ENCODE data around the gene JCAD. TPM values are rescaled to one million over a fixed set of nuclear protein-coding genes. Genes with fewer than 3 reads are reported as not detected.
"Not testable (repeated sequence)": the region's sequence is repeated elsewhere in the genome, so short reads cannot be mapped to it uniquely, and the experiment has no call there.

The JCAD gene
- total RNA-seq, 1 donor = 0.10 TPM

DNA sequence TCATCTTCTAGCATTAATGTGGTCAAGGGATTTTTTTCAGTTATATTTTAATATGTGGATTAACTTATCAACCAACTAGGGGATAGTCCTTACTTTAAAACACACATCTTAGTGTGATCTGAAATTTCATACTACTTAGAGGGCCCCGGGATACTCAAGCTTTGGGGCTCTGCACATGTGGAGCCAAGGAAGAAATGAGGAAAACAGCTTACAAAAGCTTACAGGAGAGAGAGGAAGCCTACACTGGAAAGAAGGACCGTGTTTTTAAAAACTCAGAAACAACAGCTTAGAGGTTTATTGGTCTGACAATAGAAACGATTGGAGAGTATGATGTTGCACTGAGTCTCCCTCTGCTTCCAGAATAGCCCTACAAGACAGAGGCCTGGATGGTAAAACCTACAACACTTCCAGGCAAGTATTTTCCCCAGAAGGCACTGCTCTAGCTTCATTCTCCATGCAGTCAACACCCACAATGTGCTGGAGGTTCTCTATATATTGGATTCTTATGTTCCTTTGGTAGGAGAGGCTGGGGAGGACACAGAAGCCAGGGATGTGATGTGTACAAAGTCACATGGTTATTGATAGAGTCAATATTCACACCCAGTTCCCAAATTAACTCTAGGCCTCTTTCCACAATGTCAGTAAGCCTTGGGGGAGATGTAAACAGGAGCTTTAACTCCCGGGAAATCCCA, 47.3 kb downstream of the JCAD start:
- Histone ChIP-seq H3K4me3 (ENCODE audit: low read length) (no peak overlapping the region), H3K27me3 (ENCODE audit: insufficient read depth, low read length) (peaks cover 11% of the 10 kb centered on the region), H3K9me3 (ENCODE audit: low read depth, low read length) (no peaks in the 10 kb centered on the region), H3K4me1 (ENCODE audit: insufficient read depth, low read length) (no peaks in the 10 kb centered on the region)

DNA sequence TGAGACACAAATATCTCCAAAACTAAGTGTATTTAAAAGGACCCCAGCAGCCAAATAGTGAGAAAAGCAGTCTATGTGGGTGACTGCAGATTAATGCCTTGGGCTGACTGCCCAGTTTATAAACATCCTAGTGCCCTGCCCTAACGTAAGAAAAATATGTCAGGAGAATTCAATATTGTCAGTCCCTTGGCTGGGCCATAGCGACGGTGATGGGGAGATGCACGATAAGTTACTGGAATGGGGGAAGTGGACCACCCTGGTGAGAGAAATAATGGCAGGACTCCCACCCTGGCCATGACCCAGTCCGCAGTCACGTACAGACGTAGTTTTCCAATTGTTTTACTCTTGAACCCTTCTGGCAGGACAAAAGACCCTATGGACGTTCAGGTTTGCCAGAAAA, 48.0 kb downstream of the JCAD start:
- peaks cover 7% of the 10 kb centered on the region for H3K27me3 ChIP-seq (ENCODE audit: insufficient read depth, low read length)

DNA sequence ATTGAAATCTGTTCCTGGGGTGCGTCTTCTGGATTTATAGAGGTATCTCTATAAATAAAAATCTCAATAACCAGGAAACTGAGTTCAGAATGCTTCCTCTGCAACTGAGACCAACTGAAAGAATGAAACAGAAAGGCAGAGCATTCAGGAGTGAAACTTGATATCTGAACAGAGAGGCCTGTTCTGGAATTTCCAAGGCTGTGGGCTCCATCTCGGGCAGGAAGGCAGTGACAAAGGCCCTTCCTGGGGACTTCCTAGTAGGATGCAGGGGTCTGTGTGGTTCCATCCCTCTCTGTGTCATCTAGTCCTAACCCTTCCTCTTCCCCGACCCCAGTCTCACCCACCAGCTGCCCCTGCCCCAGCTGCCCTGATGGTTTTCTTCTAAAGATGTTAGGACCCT, 52.0 kb downstream of the JCAD start:
- Histone ChIP-seq H3K27me3 (ENCODE audit: insufficient read depth, low read length) (peaks cover 5% of the 10 kb centered on the region), H3K4me1 (ENCODE audit: insufficient read depth, low read length) (peaks cover 2% of the 10 kb centered on the region), H3K4me3 (ENCODE audit: low read length) (no peak overlapping the region)

More for the DNA sequence above, 48.0 kb downstream of the JCAD start:
- Histone ChIP-seq H3K9me3 (ENCODE audit: low read depth, low read length) (no peaks in the 10 kb centered on the region), H3K4me3 (ENCODE audit: low read length) (no peak overlapping the region), H3K4me1 (ENCODE audit: insufficient read depth, low read length) (no peaks in the 10 kb centered on the region)

DNA sequence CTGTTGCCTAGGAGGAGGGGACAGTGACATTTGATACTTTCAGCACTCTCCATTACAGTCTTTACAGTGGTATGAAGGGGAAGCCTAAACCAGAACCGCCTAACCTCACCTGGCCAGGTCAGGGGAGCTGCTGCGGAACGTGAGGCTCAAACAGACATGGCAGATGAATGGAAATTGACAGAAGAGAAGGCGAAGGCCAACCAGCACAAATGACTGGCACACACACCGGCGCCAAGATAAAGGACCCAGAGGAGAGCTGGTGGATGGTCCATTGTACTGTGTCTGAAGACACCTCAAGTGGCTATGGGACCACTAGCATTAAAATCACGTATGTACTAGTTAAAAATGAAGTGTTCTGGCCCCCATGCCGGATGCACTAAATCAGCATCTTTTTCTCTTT, 53.0 kb downstream of the JCAD start:
- peaks cover 3% of the 10 kb centered on the region for H3K4me1 ChIP-seq (ENCODE audit: insufficient read depth, low read length)
- peaks cover 5% of the 10 kb centered on the region for H3K27me3 ChIP-seq (ENCODE audit: insufficient read depth, low read length)
- no peaks in the 10 kb centered on the region for H3K9me3 ChIP-seq (ENCODE audit: low read depth, low read length)
- H3K4me3 ChIP-seq (ENCODE audit: low read length) = no peak overlapping the region

More for the DNA sequence above, 52.0 kb downstream of the JCAD start:
- H3K9me3 ChIP-seq (ENCODE audit: low read depth, low read length) = no peaks in the 10 kb centered on the region

DNA sequence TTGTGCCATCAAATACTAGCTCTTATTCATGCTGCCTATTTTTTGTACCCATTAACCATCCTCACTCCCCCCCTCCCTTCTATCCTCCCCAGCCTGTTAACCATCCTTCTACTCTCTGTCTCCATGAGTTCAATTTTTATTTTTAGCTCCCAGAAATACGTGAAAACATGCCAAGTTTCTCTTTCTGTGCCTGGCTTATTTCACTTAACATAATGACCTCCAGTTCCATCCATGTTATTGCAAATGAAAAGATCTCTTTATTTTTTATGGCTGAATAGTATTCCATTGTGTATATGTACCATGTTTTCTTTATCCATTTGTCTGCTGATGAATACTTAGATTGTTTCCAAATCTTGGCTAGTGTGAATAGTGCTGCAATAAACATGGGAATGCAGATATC, 54.3 kb downstream of the JCAD start:
- H3K27me3 ChIP-seq (ENCODE audit: insufficient read depth, low read length); H3K4me3 ChIP-seq (ENCODE audit: low read length); H3K9me3 ChIP-seq (ENCODE audit: low read depth, low read length); H3K4me1 ChIP-seq (ENCODE audit: insufficient read depth, low read length): not testable (repeated sequence)

DNA sequence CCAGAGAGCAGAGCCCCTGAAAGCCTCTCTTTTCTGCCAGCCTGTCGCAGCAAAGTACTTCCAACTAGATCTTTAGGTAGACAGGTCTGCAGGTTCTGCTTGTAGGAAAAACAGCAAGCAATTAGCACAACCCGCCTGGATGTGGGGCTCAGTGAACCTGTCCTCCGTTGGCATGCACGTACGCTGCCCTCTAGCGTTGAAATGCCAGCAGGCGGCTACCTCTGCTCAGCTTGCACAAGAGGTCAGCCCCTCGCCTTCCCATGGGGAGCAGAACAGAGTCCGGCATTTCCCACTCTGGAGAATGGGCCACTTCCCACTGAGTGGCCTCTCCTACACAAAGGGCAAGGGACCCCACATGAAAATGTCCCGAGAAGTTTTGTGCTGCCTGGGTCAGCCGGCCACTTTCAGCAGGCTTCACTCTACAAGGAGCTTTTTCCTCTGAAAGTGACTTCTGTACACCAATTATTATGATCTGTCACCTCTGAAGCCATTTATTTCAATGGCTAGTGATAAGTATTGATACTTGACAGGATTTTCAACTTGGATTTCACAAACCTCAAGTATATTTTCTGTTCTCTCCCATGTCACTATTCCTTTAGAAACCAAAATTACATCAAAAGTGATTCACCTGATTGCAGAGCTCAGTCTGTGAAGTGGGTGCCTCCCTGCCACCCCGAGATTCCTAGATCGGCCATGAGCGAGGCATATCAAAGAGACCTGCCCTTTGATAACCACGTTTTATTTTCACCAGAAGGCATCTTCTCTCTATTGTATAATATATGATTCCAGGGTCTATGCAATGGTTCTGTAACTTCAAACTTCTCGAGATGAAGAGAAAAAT, 56.7 kb downstream of the JCAD start:
- H3K4me3 ChIP-seq (ENCODE audit: low read length) = no peak overlapping the region
- H3K27me3 ChIP-seq (ENCODE audit: insufficient read depth, low read length) = peaks cover 5% of the 10 kb centered on the region
- no peaks in the 10 kb centered on the region for H3K9me3 ChIP-seq (ENCODE audit: low read depth, low read length)
- peaks cover 3% of the 10 kb centered on the region for H3K4me1 ChIP-seq (ENCODE audit: insufficient read depth, low read length)

DNA sequence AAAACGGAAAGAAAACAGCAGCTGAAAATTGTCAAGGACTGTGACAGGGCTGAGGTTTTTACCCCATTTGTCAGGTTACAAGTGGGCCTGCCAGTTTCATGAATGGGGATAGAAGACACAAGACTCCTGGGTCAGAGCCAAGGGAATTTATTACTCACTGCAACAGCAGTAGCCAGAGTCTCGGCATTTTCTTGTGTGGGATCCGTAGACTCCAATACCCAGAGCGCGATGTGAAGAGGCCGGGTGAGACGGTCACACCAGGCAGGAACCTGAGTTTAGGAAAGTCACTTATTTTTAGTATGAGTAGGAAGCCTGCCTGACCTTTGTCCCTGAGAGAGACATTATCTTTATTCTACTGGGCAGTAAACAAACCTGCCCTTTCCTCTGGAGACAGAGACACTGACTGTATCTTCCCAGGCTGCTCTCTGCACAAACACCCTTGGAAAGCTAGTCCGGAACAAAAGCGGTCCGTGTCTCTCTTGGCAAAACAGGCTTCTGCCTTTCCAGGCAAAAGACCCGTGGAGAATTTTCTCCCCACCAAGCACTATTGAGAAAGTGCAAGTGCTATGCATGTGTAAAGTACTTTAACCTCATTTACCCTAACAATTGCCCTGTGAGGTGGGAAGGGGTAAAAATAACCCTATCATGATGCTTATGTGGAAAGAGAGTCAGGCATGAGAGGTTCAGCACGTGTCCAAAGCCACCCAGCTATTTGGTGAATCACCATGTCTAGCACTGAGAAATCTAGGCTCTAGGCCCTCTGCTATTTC, 58.4 kb downstream of the JCAD start:
- H3K9me3 ChIP-seq (ENCODE audit: low read depth, low read length) = no peaks in the 10 kb centered on the region
- peaks cover 3% of the 10 kb centered on the region for H3K4me1 ChIP-seq (ENCODE audit: insufficient read depth, low read length)
- no peak overlapping the region for H3K4me3 ChIP-seq (ENCODE audit: low read length)
- peaks cover 14% of the 10 kb centered on the region for H3K27me3 ChIP-seq (ENCODE audit: insufficient read depth, low read length)

DNA sequence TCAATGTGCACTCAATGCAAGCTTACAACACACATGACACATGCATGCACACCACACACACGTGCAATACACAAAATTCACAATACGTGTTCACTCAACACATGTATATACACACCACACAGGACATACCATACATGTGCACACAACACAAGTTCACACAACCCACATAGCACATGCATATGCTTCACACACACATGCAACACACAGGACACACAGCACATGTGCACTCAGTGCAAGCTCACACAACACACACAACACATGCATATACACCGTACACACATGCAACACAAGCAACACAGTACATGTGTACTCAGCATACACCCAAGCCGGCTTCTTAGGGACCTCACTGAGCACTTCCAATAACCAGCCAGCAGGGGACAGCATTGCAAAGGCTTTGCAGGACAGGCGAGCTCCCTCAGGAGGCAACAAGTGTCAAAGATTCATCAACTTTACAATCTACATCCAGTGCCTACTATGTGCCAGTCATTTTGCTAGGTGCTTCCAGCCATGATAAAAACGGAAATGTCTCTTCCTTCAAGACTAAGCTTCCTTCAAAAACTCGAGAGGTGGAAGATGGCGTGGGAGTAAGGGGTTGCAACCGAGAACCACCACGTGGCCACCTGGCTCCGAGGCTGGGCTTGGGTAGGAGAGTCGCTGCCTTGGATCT, 61.1 kb downstream of the JCAD start:
- Histone ChIP-seq H3K4me1 (ENCODE audit: insufficient read depth, low read length) (peaks cover 3% of the 10 kb centered on the region), H3K9me3 (ENCODE audit: low read depth, low read length) (no peaks in the 10 kb centered on the region), H3K27me3 (ENCODE audit: insufficient read depth, low read length) (peaks cover 14% of the 10 kb centered on the region), H3K4me3 (ENCODE audit: low read length) (no peak overlapping the region)

DNA sequence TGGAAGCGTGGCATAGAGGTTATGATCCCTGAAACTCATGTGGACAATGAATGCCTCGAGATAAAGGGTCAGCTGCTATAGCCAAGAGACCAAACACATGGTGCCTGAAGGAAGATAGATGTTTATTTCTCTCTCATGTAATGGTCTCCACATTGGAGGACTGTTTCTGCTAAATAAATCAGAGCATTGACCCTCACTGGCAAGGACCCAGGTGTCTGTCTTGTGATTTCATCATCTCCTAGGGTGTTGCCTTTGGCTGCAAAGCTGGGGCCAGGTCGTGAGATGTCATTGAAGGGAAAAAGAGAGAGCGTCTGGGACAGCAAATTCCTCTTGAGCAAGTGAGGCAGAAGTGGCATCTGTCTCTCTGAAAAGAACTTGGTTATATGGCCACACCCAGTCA, 64.6 kb downstream of the JCAD start:
- Histone ChIP-seq H3K9me3 (ENCODE audit: low read depth, low read length) (no peaks in the 10 kb centered on the region), H3K4me1 (ENCODE audit: insufficient read depth, low read length) (no peaks in the 10 kb centered on the region), H3K4me3 (ENCODE audit: low read length) (no peak overlapping the region), H3K27me3 (ENCODE audit: insufficient read depth, low read length) (peaks cover 14% of the 10 kb centered on the region)

DNA sequence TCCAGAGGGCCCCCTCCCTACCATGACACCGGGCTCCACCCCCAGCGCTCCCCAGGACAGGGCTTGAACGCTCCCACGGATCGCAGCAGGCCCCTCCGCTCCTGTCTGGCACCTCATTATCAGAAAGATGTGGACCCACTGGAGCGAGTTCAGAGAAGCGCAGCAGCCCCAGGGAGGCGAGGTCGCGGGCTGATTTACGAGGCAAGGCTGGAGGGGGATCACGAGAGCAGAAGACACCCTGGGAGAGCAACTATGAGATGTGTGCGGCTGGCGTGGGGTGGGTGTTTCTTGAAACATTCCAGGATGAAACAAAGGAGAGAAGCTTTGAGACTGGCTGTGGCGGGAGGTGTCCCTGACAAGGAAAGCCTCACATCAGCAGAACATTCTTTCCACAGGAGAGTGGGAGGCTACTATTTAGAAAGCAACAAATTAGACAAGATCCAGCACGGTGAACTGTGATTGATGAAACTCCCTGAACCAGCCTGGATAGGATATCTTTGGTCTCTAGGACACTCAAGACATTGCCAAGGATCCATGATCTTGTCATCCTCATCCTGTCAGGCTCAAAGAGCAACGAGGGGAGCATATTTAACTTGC, 66.0 kb downstream of the JCAD start:
- Histone ChIP-seq H3K4me3 (ENCODE audit: low read length) (no peak overlapping the region), H3K9me3 (ENCODE audit: low read depth, low read length) (no peaks in the 10 kb centered on the region), H3K4me1 (ENCODE audit: insufficient read depth, low read length) (no peaks in the 10 kb centered on the region), H3K27me3 (ENCODE audit: insufficient read depth, low read length) (peaks cover 14% of the 10 kb centered on the region)

DNA sequence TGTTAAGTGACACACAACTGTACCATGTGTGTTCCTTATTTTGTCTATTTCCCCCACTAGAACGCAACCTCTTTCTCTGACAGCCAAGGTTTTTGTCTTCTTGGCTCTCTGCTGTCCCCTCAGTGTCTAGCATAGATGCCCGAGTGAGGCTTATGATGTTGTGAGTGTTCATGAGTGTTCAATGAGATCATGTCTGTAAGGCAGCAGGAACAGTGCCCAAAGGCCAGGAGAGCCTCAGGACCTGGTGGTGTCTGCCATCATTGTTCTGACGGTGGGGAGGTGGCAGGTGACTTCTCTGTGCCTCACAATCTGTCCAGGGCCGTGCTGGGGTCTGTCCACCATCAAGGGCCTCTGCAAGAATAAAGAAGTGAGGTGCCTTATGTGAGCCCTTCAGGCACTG, 66.5 kb downstream of the JCAD start:
- H3K27me3 ChIP-seq (ENCODE audit: insufficient read depth, low read length) = peaks cover 12% of the 10 kb centered on the region
- no peak overlapping the region for H3K4me3 ChIP-seq (ENCODE audit: low read length)
- H3K4me1 ChIP-seq (ENCODE audit: insufficient read depth, low read length) = no peaks in the 10 kb centered on the region
- H3K9me3 ChIP-seq (ENCODE audit: low read depth, low read length) = no peaks in the 10 kb centered on the region

DNA sequence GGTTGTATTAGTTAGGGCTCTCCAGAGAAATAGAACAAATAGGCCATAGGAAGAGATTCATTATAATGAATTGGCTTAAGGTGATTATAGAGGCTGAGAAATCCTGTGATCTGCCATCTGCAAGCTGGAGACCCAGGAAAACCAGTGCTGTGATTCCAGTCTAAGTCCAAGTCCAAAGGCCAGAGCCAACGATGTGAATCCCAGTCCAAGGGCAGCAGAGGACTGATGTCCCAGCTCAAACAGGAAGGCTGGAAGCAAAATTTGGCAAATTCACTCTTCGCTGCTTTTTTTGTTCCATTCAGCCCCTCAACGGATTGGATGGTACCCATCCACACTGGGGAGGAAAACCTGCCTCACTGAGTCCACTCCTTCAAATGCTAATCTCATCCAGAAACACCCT, 68.0 kb downstream of the JCAD start:
- Histone ChIP-seq H3K4me1 (ENCODE audit: insufficient read depth, low read length) (no peaks in the 10 kb centered on the region), H3K4me3 (ENCODE audit: low read length) (no peak overlapping the region), H3K9me3 (ENCODE audit: low read depth, low read length) (no peaks in the 10 kb centered on the region), H3K27me3 (ENCODE audit: insufficient read depth, low read length) (peaks cover under 1% of the 10 kb centered on the region)

DNA sequence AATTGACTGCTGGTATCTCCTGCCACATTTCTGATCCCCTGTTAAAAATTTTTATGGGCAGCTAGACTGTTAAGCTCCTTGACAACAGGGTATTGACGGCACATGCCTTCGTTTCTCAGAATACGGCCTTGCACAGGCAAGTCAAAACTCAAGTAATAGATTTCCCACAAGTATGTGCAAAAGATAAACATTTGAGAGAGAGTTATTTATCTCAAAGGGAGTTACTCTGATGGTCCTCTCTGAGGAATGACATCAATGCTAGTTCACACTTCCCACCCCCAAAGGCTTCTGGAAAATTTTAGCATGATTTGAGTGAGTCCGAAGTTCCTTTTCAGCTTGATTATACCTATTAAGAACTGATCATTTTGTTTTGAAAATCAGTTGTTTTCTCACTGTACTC, 71.9 kb downstream of the JCAD start:
- Histone ChIP-seq H3K27me3 (ENCODE audit: insufficient read depth, low read length) (no peaks in the 10 kb centered on the region), H3K9me3 (ENCODE audit: low read depth, low read length) (peaks cover 7% of the 10 kb centered on the region), H3K4me1 (ENCODE audit: insufficient read depth, low read length) (no peaks in the 10 kb centered on the region), H3K4me3 (ENCODE audit: low read length) (no peak overlapping the region)

DNA sequence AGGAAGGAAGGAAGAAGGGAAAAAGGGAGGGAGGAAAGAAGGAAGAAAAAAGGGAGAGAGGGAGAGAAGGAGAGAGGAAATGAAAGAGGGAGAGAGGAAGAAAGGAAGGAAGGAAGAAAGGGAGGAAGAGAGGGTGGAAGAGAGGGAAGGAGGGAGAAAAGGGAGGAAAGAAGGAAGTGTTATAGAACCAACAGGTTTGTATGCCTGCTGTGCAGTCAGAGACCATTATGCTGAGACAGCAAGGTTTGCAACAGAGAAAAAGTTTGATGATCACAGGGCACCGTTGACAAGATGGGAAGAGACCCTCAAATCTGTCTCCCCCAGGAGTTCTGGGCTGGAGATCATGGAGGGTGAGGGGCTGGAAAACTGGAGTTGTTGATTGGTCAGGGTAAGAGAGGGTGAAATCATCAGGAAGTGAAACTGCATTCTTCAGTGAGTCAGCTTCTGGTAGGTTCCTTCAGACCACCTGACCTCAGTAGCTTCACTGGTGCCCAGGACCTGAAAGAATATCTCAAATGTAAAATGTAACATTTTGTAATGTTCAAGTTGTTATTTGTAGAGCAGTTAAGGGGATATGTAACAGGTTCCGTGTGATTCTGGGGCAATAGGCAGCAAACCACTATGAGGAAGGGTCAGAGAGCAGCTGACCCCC, 76.3 kb downstream of the JCAD start:
- H3K4me3 ChIP-seq (ENCODE audit: low read length) = no peak overlapping the region
- H3K4me1 ChIP-seq (ENCODE audit: insufficient read depth, low read length) = no peaks in the 10 kb centered on the region
- no peaks in the 10 kb centered on the region for H3K27me3 ChIP-seq (ENCODE audit: insufficient read depth, low read length)
- H3K9me3 ChIP-seq (ENCODE audit: low read depth, low read length) = peaks cover 7% of the 10 kb centered on the region
